PC-3 (cell line): ENCODE results near the gene GORAB. TPM values are rescaled to one million over a fixed set of nuclear protein-coding genes. Genes with fewer than 3 reads are reported as not detected.

Experiments used
- ATAC-seq: fragments of 200-7000 bp; cut with Tn5 transposase; 2 replicates; pipeline ENCODE4 v1.9.1; 2020; ENCODE audit warnings: mild to moderate bottlenecking, moderate library complexity
- BruUV-seq: library from RNA; stranded (reverse); fragments of 400-500 nt; replicated peaks from 2 replicates; lab custom pipeline; 2021; lab: Mats Ljungman, UMichigan
- CTCF ChIA-PET: fragments of 300-600 bp; sonication (Branson Sonifier 250); formaldehyde crosslinking; loops from one replicate; lab custom pipeline; 2022; ENCODE audit warnings: antibody characterized with exemption; lab: Charles Lee
- POLR2A ChIA-PET: fragments of 300-600 bp; sonication (Branson Sonifier 250); formaldehyde crosslinking; loops from one replicate; lab custom pipeline; 2022; ENCODE audit warnings: antibody characterized with exemption; ENCODE audit not compliant: unreplicated experiment; lab: Charles Lee
- DNase-seq: peaks from one replicate; pipeline ENCODE4 v3.0.0-alpha.2; 2015
- H2AFZ ChIP-seq: fragments of 300-600 bp; sonication (generic); 2 replicates; pipeline ENCODE4 v1.6.0; 2016; ENCODE audit warnings: antibody characterized with exemption, low read length
- H3F3A ChIP-seq: fragments of 300-600 bp; sonication (generic); one replicate; pipeline ENCODE4 v1.6.0; 2017; ENCODE audit warnings: antibody characterized with exemption, low read length, control low read depth, mild to moderate bottlenecking; ENCODE audit not compliant: unreplicated experiment
- H3K27ac ChIP-seq: fragments of 300-600 bp; sonication (generic); 2 replicates; pipeline ENCODE4 v1.5.1; 2016; ENCODE audit warnings: mild to moderate bottlenecking, low read length
- H3K27me3 ChIP-seq: fragments of 300-600 bp; sonication (generic); 2 replicates; pipeline ENCODE4 v1.6.1; 2016; ENCODE audit warnings: low read length, mixed read lengths
- H3K36me3 ChIP-seq: fragments of 300-600 bp; sonication (generic); 2 replicates; pipeline ENCODE4 v1.6.1; 2016; ENCODE audit warnings: low read depth, mixed run types, low read length, mixed read lengths
- H3K4me1 ChIP-seq: fragments of 300-600 bp; sonication (generic); 2 replicates; pipeline ENCODE4 v1.5.1; 2016; ENCODE audit warnings: low read length; ENCODE audit not compliant: insufficient read depth
- H3K4me2 ChIP-seq: fragments of 300-600 bp; sonication (generic); 2 replicates; pipeline ENCODE4 v1.6.0; 2016; ENCODE audit warnings: low read length
- H3K4me3 ChIP-seq: fragments of 300-600 bp; sonication (generic); 2 replicates; pipeline ENCODE4 v1.5.1; 2016; ENCODE audit warnings: mild to moderate bottlenecking, low read length, mixed read lengths
- H3K79me2 ChIP-seq: fragments of 300-600 bp; sonication (generic); 2 replicates; pipeline ENCODE4 v1.6.1; 2017; ENCODE audit warnings: low read length, mixed read lengths
- H3K9ac ChIP-seq: fragments of 300-600 bp; sonication (generic); 2 replicates; pipeline ENCODE4 v1.6.0; 2016; ENCODE audit warnings: mild to moderate bottlenecking, low read length
- H3K9me2 ChIP-seq: fragments of 300-600 bp; sonication (generic); replicated peaks from 2 replicates; pipeline ENCODE4 v1.6.1; 2016; ENCODE audit warnings: mixed run types, low read length, mixed read lengths
- H3K9me3 ChIP-seq: fragments of 300-600 bp; sonication (generic); 2 replicates; pipeline ENCODE4 v1.6.1; 2016; ENCODE audit warnings: low read length, mixed read lengths
- H4K20me1 ChIP-seq: fragments of 300-600 bp; sonication (generic); 2 replicates; pipeline ENCODE4 v1.6.1; 2016; ENCODE audit warnings: low read length, mixed read lengths
- CTCF ChIP-seq: fragments of 300-600 bp; sonication (generic); conservative IDR thresholded peaks from 2 replicates; pipeline ENCODE4 v1.5.1; 2017; ENCODE audit warnings: antibody characterized with exemption, low read depth, mild to moderate bottlenecking, low read length
- EZH2 ChIP-seq: fragments of 300-600 bp; sonication (generic); IDR thresholded peaks from one replicate; pipeline ENCODE4 v1.6.1; 2017; ENCODE audit warnings: antibody characterized with exemption, mild to moderate bottlenecking, low read length; ENCODE audit not compliant: unreplicated experiment
- EZH2phosphoT487 ChIP-seq: fragments of 300-600 bp; sonication (generic); IDR thresholded peaks from 2 replicates; pipeline ENCODE4 v1.6.1; 2018; ENCODE audit warnings: mild to moderate bottlenecking, antibody characterized with exemption, low read length, borderline replicate concordance
- intact Hi-C: fragments of 100-400 bp; cut with micrococcal nuclease; formaldehyde crosslinking; loops from 2 replicates; pipeline ENCODE4 v1.9.0; 2023
- total RNA-seq: library from RNA; depleted of rRNA; stranded (reverse); fragments of >200 nt; gene quantifications from 2 replicates; pipeline ENCODE4 v1.2.3, GENCODE V29; 2014

The GORAB gene
- total RNA-seq, 1 experiment from 2014 or later = 23.2 TPM

GRCh38 chr1:170578359-170578758 is 46.4 kb downstream of the GORAB start:
- Histone ChIP-seq H3K36me3 (no peaks in the 10 kb centered on the region), H3K9me2 (no peaks in the 10 kb centered on the region), H3K4me1 (no peaks in the 10 kb centered on the region), H3K4me2 (no peak overlapping the region), H3K4me3 (no peak overlapping the region), H2AFZ (no peak overlapping the region), H3F3A (no peaks in the 10 kb centered on the region), H3K27ac (no peak overlapping the region), H3K9me3 (no peaks in the 10 kb centered on the region), H3K27me3 (peaks cover 14% of the 10 kb centered on the region; the same call in 1 of the 2 replicates), H3K79me2 (no peaks in the 10 kb centered on the region), H4K20me1 (no peaks in the 10 kb centered on the region), H3K9ac (no peak overlapping the region)
- CTCF ChIA-PET = no interaction called here
- TF ChIP-seq EZH2phosphoT487 = no peak
- intact Hi-C loops = no loop called here
- no TSS peak for BruUV-seq
- POLR2A ChIA-PET = no interaction called here
- ATAC-seq (no peak), DNase-seq (peak; percentile 44)

- no peaks in the 10 kb centered on the region for H3K79me2 ChIP-seq
- TF ChIP-seq EZH2 = no peak
- no peak for TF ChIP-seq EZH2phosphoT487
- TF ChIP-seq CTCF = no peak
- POLR2A ChIA-PET = no interaction called here
- H3K9ac ChIP-seq = no peak overlapping the region
- BruUV-seq = no TSS peak
- H2AFZ ChIP-seq = no peak overlapping the region
- no peaks in the 10 kb centered on the region for H3K36me3 ChIP-seq
- H3K27me3 ChIP-seq = peaks cover 34% of the 10 kb centered on the region
- no peaks in the 10 kb centered on the region for H3K9me3 ChIP-seq
- H3K27ac ChIP-seq = no peak overlapping the region
- ATAC-seq = no peak
- no peaks in the 10 kb centered on the region for H3K4me1 ChIP-seq
- DNase-seq = no peak
- no peaks in the 10 kb centered on the region for H4K20me1 ChIP-seq
- no peak overlapping the region for H3K4me3 ChIP-seq
- CTCF ChIA-PET = no interaction called here
- H3K4me2 ChIP-seq = no peak overlapping the region
- H3K9me2 ChIP-seq = no peaks in the 10 kb centered on the region
- H3F3A ChIP-seq = no peaks in the 10 kb centered on the region
- intact Hi-C loops = no loop called here
Measured at GRCh38 chr1:170580636-170581440, 48.9 kb downstream of the GORAB start.

- H2AFZ ChIP-seq = no peak overlapping the region
- peaks cover 58% of the 10 kb centered on the region for H3K27me3 ChIP-seq
- no peaks in the 10 kb centered on the region for H3K9me3 ChIP-seq
- no peaks in the 10 kb centered on the region for H3K79me2 ChIP-seq
- intact Hi-C loops = no loop called here
- no peak for DNase-seq
- H3K9ac ChIP-seq = no peak overlapping the region
- no peaks in the 10 kb centered on the region for H4K20me1 ChIP-seq
- no peaks in the 10 kb centered on the region for H3K4me1 ChIP-seq
- no peak; the same call in 1 of the 2 replicates for ATAC-seq
- no peaks in the 10 kb centered on the region for H3K36me3 ChIP-seq
- CTCF ChIA-PET = no interaction called here
- H3K4me3 ChIP-seq = no peak overlapping the region
- no peak overlapping the region for H3K4me2 ChIP-seq
- POLR2A ChIA-PET = no interaction called here
- H3K27ac ChIP-seq = no peak overlapping the region
- H3K9me2 ChIP-seq = no peaks in the 10 kb centered on the region
- H3F3A ChIP-seq = no peaks in the 10 kb centered on the region
- no peak for TF ChIP-seq EZH2
- no TSS peak for BruUV-seq
Measured at GRCh38 chr1:170583186-170583585, 51.2 kb downstream of the GORAB start.
